Measurements from ENCODE around the gene WDR20. TPM values are rescaled to one million over a fixed set of nuclear protein-coding genes. Genes with fewer than 3 reads are reported as not detected.

Gene WDR20
- total and polyA plus RNA-seq, 2 donors (not counting 3 experiments of a cell fraction or from before 2014, with no cell fraction given), result 12.2 to 22.4 TPM

DNA sequence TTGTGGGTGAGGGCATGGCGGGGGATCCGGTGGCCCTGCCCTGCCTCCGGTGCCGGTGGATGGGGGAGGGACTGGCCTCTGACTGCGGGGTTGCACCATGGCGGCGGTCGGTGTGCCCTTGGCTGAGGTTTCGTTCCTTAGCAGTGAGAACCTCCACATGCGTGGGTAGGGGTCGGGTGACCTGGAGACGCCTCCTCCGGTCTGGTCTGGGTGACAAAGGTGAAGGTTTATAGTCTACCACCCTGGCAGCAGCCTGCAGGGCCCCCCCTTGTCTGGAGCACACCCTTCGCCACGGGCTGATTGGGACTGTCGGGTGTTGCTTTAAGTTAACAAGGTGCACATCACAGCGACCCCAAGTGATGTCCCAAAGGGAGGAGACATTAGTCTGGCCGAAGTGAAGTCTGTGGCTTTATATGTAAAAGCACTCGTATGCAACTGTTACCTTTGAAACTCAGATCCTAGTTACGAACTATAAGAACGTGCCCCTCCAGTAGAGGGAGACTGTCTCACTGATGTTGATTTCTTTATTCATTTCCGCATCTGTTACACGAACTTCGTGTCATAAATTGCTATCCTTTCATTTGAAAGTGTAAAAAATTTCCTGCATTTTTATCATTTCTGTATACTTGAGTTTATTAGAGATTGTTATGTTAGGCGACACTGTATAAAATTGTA is 74.4 kb downstream of the WDR20 start:
- no TSS peak for BruUV-seq (replicated peaks)
- TF ChIP-seq MYC (IDR thresholded peaks at IDR 0.05; ENCODE audit: low read depth, low read length) (no peak), FOS (IDR thresholded peaks at IDR 0.05; ENCODE audit: borderline replicate concordance, insufficient read depth, low read length) (no peak), POLR2AphosphoS5 (IDR thresholded peaks at IDR 0.05; ENCODE audit: insufficient read depth, low read depth, low read length) (no peak), POLR2A (IDR thresholded peaks at IDR 0.05; ENCODE audit: low read depth, low read length) (no peak), GATA2 (IDR thresholded peaks at IDR 0.05; ENCODE audit: insufficient read depth, insufficient read length, low read depth, low read length) (no peak), EZH2 (IDR thresholded peaks at IDR 0.05; ENCODE audit: borderline replicate concordance, low read depth, low read length, severe bottlenecking) (no peak), JUN (IDR thresholded peaks at IDR 0.05; ENCODE audit: borderline replicate concordance, insufficient read depth, insufficient read length, low read depth) (no peak)
- TF ChIP-seq, protein P1, sequence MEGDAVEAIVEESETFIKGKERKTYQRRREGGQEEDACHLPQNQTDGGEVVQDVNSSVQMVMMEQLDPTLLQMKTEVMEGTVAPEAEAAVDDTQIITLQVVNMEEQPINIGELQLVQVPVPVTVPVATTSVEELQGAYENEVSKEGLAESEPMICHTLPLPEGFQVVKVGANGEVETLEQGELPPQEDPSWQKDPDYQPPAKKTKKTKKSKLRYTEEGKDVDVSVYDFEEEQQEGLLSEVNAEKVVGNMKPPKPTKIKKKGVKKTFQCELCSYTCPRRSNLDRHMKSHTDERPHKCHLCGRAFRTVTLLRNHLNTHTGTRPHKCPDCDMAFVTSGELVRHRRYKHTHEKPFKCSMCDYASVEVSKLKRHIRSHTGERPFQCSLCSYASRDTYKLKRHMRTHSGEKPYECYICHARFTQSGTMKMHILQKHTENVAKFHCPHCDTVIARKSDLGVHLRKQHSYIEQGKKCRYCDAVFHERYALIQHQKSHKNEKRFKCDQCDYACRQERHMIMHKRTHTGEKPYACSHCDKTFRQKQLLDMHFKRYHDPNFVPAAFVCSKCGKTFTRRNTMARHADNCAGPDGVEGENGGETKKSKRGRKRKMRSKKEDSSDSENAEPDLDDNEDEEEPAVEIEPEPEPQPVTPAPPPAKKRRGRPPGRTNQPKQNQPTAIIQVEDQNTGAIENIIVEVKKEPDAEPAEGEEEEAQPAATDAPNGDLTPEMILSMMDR (IDR thresholded peaks at IDR 0.05; ENCODE audit: extremely low read depth in 1 of 2, insufficient read depth in 1 of 2, low read depth in 1 of 2, low read length in 2 of 2), result no peak
- TF ChIP-seq, protein P2, sequence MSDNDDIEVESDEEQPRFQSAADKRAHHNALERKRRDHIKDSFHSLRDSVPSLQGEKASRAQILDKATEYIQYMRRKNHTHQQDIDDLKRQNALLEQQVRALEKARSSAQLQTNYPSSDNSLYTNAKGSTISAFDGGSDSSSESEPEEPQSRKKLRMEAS (IDR thresholded peaks at IDR 0.05; ENCODE audit: insufficient read depth, insufficient read length), result no peak
- CTCF ChIA-PET, result interaction anchor here (0.9 to 1.2 kb wide), 2 partner anchors 11 to 100 kb away, joined by 3 to 4 read pairs; no protein-coding TSS in a partner anchor
- Histone ChIP-seq H3K27me3 (ENCODE audit: control insufficient read depth in 2 of 2, insufficient read depth in 2 of 2, low read length in 2 of 2) (no peaks in the 10 kb centered on the region), H3K9me3 (replicated peaks; ENCODE audit: control insufficient read depth, insufficient read depth, low read length) (no peaks in the 10 kb centered on the region), H3K79me2 (ENCODE audit: control insufficient read depth, insufficient read depth, low read length) (no peaks in the 10 kb centered on the region), H3K9me1 (replicated peaks; ENCODE audit: control insufficient read depth, extremely low read depth, insufficient read depth, low read length) (no peaks in the 10 kb centered on the region), H3K4me1 (ENCODE audit: control insufficient read depth, extremely low read depth, insufficient read depth, low read length) (no peaks in the 10 kb centered on the region), H3K9ac (replicated peaks; ENCODE audit: extremely low read depth, insufficient read depth, low read length) (no peak overlapping the region), H3K4me3 (replicated peaks in 1 of 3; ENCODE audit: insufficient read depth in 1 of 3, low read depth in 1 of 3, low read length in 3 of 3) (no peak overlapping the region), H4K20me1 (replicated peaks; ENCODE audit: control insufficient read depth, extremely low read depth, insufficient read depth, low read length) (no peaks in the 10 kb centered on the region), H3K27ac (ENCODE audit: insufficient read depth, low read depth, low read length) (no peak overlapping the region), H3K4me2 (ENCODE audit: insufficient read depth, low read length) (no peak overlapping the region), H3K36me3 (ENCODE audit: control insufficient read depth in 2 of 2, extremely low read depth in 1 of 2, insufficient read depth in 2 of 2, low read length in 2 of 2) (peaks cover 0 to 2% of the 10 kb centered on the region in 2 experiments), H2AFZ (ENCODE audit: low read depth, low read length) (no peak overlapping the region)
- DNase-seq (ENCODE audit: low read depth, low spot score) (no peak), FAIRE-seq (no peak)
- intact Hi-C loops (cut with micrococcal nuclease), result no loop called here
- dilution Hi-C loops (cut with MboI; ENCODE audit: extremely low pct_ligation_motif_present, low sequenced_read_pairs), result no loop called here
- POLR2A ChIA-PET, result no interaction called here
